AG04450 (cell line): Measurements from ENCODE around the gene SYN1. TPM values are rescaled to one million over a fixed set of nuclear protein-coding genes. Genes with fewer than 3 reads are reported as not detected.

ENCODE experiments used
- CTCF ChIA-PET: fragments of 300-600, 350-600 bp; formaldehyde crosslinking; extraction: SDS; loops from one replicate; lab custom pipeline; 2022; ENCODE audit warnings: antibody characterized with exemption, inconsistent platforms; lab: Charles Lee
- POLR2A ChIA-PET: fragments of 350-600 bp; formaldehyde crosslinking; extraction: SDS; loops from one replicate; lab custom pipeline; 2021; ENCODE audit warnings: antibody characterized with exemption, inconsistent platforms; lab: Yijun Ruan, JAX
- DNase-seq: peaks from one replicate; pipeline ENCODE4 v3.0.0-alpha.2; 2011; ENCODE audit warnings: low read depth, low spot score
- H3K27ac ChIP-seq: one replicate; pipeline ENCODE4 v1.5.1; 2012; ENCODE audit warnings: low read depth, low read length, control low read depth
- H3K27me3 ChIP-seq: one replicate; pipeline ENCODE4 v1.6.0; 2012; ENCODE audit warnings: low read length; ENCODE audit not compliant: control insufficient read depth, insufficient read depth
- H3K4me3 ChIP-seq: 2 replicates; pipeline ENCODE4 v1.5.1; 2011; ENCODE audit warnings: mild to moderate bottlenecking, low read depth, low read length, control low read depth
- H3K9me3 ChIP-seq: 2 replicates; pipeline ENCODE4 v1.5.1; 2012; ENCODE audit warnings: low read length; ENCODE audit not compliant: control insufficient read depth, insufficient read depth
- CTCF ChIP-seq: IDR thresholded peaks from 2 replicates; pipeline ENCODE4 v1.5.1; 2011; ENCODE audit warnings: low read depth, low read length, control low read depth, inconsistent platforms
- polyA plus RNA-seq: library from polyadenylated mRNA; depleted of rRNA; stranded (reverse); fragments of >200 nt; gene quantifications from 2 replicates; pipeline ENCODE4 v1.2.3, GENCODE V29; 2011

SYN1 gene
- polyA plus RNA-seq, 1 experiment, result 0.37 TPM

GRCh38 chrX:47539860-47540259, 79.8 kb downstream of the SYN1 start:
- H3K4me3 ChIP-seq, result no peak overlapping the region
- ChIA-PET CTCF (interaction anchor here (0.7 to 3.3 kb wide), 4 partner anchors 16 to 487 kb away, joined by 3 to 36 read pairs (median 4); no protein-coding TSS in a partner anchor), POLR2A (no interaction called here)
- no peak for DNase-seq
- no peaks in the 10 kb centered on the region for H3K9me3 ChIP-seq
- no peak for TF ChIP-seq CTCF
- H3K27ac ChIP-seq, result no peak overlapping the region
- H3K27me3 ChIP-seq, result no peaks in the 10 kb centered on the region

- TF ChIP-seq CTCF, result no peak
- Histone ChIP-seq H3K27me3 (no peaks in the 10 kb centered on the region), H3K27ac (no peak overlapping the region), H3K4me3 (no peak overlapping the region), H3K9me3 (no peaks in the 10 kb centered on the region)
- CTCF ChIA-PET, result no interaction called here
- POLR2A ChIA-PET, result no interaction called here
- no peak for DNase-seq
Observed at GRCh38 chrX:47530049-47530448, 89.6 kb downstream of the SYN1 start.

GRCh38 chrX:47529548-47529947, 90.1 kb downstream of the SYN1 start:
- no peak overlapping the region for H3K4me3 ChIP-seq
- no peak overlapping the region for H3K27ac ChIP-seq
- no peaks in the 10 kb centered on the region for H3K9me3 ChIP-seq
- DNase-seq, result no peak
- no peak for TF ChIP-seq CTCF
- no peaks in the 10 kb centered on the region for H3K27me3 ChIP-seq
- ChIA-PET POLR2A (no interaction called here), CTCF (no interaction called here)

- H3K9me3 ChIP-seq, result no peaks in the 10 kb centered on the region
- ChIA-PET POLR2A (interaction anchor here (0.7 to 1.2 kb wide), 5 partner anchors 22 to 306 kb away, joined by 3 to 7 read pairs (median 4); partner anchors contain the start of gene USP11), CTCF (interaction anchor here (0.6 to 3.9 kb wide), 21 partner anchors 9 to 430 kb away, joined by 3 to 29 read pairs (median 4); no protein-coding TSS in a partner anchor)
- DNase-seq, result no peak
- H3K4me3 ChIP-seq, result peak overlapping the region; percentile 59
- no peak overlapping the region for H3K27ac ChIP-seq
- no peaks in the 10 kb centered on the region for H3K27me3 ChIP-seq
- TF ChIP-seq CTCF, result no peak
Observed at GRCh38 chrX:47523713-47524166, 95.9 kb downstream of the SYN1 start.

- no peak overlapping the region for H3K27ac ChIP-seq
- ChIA-PET CTCF (interaction anchor here (0.5 to 3.9 kb wide), 25 partner anchors 8 to 430 kb away, joined by 3 to 29 read pairs (median 3); no protein-coding TSS in a partner anchor), POLR2A (interaction anchor here (0.7 to 1.2 kb wide), 5 partner anchors 22 to 306 kb away, joined by 3 to 7 read pairs (median 4); partner anchors contain the start of gene USP11)
- H3K27me3 ChIP-seq, result no peaks in the 10 kb centered on the region
- peak; percentile 29 for DNase-seq
- peak overlapping the region; percentile 59 for H3K4me3 ChIP-seq
- H3K9me3 ChIP-seq, result no peaks in the 10 kb centered on the region
- TF ChIP-seq CTCF, result peak; percentile 72
Observed at GRCh38 chrX:47523297-47523696, 96.4 kb downstream of the SYN1 start.
